NCI-H1105 (cell line): Measurements from ENCODE around the gene PRM3.

Source experiments
- DNase-seq: peaks from one replicate; lab custom pipeline; 2025; lab: John Stamatoyannopoulos, UW

PRM3 gene

DNA sequence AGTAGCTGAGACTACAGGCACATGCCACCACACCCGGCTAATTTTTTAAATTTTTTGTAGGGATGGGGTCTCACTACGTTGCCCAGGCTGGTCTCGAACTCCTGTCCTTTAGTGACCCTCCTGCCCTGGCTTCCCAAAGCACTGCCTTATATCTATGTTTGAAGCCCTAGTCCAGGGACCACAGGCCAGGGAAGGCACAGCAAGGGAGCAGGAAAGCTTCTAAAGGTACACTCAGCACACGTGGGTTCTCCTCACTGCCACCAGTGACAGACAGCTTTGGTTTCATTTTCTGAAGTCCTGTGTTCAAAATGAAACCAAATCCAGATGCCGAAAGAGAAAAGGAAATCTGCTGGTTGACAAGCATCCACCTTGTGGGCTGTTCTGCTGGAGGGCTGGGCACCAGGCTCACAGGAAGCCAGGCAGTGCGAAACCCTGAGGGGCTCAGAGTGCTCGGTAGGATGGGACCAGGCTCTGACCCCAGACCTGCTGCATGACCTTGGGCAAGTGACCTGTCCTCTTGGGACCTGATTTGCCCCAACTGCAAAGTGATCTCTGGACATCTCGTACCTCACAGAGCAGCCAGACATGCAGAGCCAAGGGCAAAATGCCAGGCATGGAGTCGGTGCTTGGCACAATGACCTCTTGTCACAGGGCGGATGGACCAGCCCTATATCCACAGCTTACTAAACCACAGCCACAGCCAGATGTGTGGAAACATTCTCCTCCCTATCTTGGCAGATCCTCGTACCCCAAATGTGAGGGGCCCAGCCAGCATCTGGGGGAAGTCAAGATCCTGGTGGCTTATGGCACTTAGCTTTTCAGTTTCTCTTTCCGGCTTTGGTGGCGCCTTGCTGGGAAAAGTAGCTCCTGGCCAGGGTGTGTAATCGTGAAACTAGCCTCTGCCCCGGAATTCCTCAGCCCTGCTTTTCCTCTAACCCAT, 14.6 kb downstream of the PRM3 start:
- no peak for DNase-seq

- peak; percentile 71 for DNase-seq
Observed at GRCh38 chr16:11257131-11257938, 16.1 kb downstream of the PRM3 start.

DNA sequence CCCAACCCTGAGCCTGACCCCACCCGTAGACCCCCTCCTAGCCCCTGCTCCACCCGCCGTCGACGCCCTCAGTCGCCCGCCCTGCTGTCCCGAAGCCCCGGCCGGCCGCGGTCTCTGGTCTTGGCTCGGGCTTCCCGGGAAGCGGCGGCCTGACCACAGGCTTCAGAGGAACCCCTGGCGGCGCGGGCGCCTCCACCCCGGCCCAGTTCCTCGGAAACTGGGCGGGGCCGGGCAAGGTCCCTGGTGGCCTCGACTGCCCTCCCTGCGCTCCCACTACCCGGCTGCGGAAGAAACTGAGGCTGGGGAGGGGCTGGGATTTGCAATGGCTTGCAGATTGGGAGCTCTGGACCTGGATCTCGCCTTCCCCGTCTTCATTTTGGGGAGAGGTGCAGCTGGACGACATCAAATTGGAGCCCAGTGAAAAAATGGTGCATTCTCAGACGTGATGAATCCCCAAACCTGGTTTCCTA, 16.7 kb downstream of the PRM3 start:
- DNase-seq, result no peak

DNA sequence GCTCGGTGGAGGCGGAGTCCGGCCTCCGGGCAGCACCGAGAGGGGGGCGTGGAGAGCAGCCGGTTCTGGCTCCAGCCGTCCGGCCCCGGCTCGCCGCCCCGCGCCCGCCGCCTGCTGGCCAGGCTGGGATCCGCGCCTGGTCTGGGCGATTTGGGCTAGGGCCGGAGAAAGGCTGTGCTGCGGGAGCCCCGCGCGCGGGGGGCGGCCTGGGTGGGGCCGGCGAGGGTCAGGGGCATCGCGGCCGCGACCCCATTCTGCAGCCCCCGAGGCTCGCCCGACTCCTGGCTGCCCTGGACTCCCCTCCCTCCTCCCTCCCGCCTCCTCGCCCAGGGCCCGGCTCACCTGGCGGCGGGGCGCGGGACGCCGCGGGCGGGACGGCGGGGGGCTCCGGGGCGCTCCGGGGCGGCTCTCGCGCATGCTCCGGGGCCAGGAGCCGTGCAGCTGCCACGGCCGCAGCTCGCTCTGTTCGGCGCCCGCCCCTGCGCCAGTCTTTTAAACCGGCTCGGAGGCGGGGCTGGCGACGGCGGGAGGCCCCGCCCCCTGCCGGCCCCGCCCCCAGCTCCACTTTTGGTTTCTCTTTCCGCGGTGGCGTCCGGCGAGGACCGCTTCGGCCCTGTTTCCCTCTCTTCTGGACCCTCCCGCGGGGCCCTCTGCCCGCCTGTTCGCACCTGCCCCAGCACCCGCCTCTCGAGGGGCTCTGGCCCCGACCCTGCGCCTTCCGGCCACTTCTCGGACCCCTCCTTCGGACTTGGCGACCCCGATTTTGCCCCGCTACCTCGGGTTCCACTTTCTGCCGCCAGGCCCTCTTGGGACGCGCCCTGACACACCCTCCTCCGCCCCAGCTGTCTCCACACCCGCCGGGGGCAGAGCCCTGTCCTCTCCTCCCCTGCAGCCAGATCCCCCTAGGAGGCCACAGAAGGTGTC, 17.4 kb downstream of the PRM3 start, which contains the start of gene SOCS1:
Gene SOCS1 (minus strand): TSS at position 468 of the 924 bp plus-strand sequence. CDS start 726 bp downstream, outside the sequence.
- peak; percentile 69 for DNase-seq

GRCh38 chr16:11254913-11255736, 18.3 kb downstream of the PRM3 start:
- peak; percentile 23 for DNase-seq

GRCh38 chr16:11253995-11254912, 19.2 kb downstream of the PRM3 start:
- DNase-seq, result no peak

GRCh38 chr16:11253009-11253994, 20.1 kb downstream of the PRM3 start:
- no peak for DNase-seq

GRCh38 chr16:11252482-11252931, 20.9 kb downstream of the PRM3 start:
- DNase-seq, result no peak

GRCh38 chr16:11251525-11252481, 21.6 kb downstream of the PRM3 start:
- no peak for DNase-seq

- DNase-seq, result no peak
Observed at GRCh38 chr16:11250786-11251524, 22.5 kb downstream of the PRM3 start.

- DNase-seq, result no peak
Observed at GRCh38 chr16:11250091-11250785, 23.2 kb downstream of the PRM3 start.

DNA sequence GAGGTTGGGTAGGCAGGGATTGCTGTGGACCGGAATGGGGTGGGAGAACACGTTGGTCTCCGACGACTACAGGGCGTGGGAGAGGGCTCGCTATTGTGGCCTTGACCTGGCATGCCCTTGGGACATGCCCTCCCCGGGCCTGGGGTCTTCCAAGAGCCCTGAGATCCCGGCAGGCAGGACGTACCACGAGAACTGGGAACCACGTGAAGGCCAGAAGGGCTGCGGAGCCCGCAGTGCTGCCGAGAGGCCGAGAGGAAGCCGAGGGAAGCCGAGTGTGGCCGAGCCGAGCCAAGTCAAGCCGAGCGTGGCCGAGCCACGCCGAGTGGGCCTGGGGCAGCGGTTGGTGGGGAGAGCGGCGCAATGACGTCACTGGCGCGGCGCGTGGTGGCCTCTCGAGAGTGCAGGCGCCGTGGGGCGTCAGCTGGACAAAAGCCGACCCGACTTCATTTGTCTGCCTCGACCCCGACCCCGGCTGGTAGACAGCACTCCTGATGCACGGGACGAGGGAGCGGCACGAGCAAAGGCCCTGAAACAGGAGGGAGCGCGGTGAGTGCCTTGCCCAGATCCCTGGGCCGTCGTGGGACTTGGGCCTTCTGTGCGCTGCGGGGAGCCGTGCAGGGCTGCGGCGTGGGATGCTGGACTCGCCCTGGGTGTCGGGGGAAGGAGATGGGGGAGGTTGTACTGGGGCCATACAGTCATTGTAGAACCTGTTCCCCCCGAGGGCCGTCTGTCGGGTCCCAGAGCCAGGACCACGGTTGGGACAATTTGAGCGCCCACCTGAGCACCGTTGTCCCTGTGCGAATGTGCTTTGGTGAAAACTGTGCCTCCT, 24.0 kb downstream of the PRM3 start:
- DNase-seq, result no peak

- DNase-seq, result no peak
Observed at GRCh38 chr16:11248133-11248532, 25.3 kb downstream of the PRM3 start.

DNA sequence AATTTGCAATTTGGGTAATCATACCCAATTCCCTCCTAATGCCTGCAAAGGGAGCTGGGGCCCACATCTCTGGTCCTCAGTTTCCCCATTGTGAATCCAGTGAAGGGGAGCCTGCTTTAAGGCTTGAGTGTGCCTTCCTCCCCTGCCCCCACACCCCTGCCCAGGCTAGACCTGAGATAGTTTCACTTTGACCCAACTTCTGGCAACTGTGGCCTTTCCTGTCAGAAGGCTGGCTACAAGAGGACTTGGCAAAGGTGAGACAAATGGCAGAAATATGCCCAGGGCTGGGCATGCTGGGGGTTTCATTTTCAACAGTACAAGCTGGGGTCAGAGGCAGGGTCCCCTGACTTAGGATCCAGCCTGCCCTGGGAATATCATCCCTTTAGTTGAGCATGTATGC, 27.4 kb downstream of the PRM3 start:
- no peak for DNase-seq

GRCh38 chr16:11245222-11245737, 28.1 kb downstream of the PRM3 start:
- no peak for DNase-seq
